Breast epithelium (tissue), 3 donors: Measurements from ENCODE around the gene KLC1.

ENCODE experiments used
- CTCF ChIP-seq, 3 donors: fragments of 450-650 bp; IDR thresholded peaks; one replicate each; pipeline ENCODE4 v1.5.1; 2016 to 2017; ENCODE audit warnings: antibody characterized with exemption in 3 of 3, mild to moderate bottlenecking in 3 of 3, moderate library complexity in 3 of 3
- POLR2A ChIP-seq: fragments of 450-650 bp; IDR thresholded peaks from one replicate; pipeline ENCODE4 v1.6.1; 2016; ENCODE audit warnings: antibody characterized with exemption, mild to moderate bottlenecking, moderate library complexity
- POLR2AphosphoS5 ChIP-seq, 3 donors: sonication (generic); formaldehyde crosslinking; IDR thresholded peaks; one replicate each; pipeline ENCODE4 v1.6.1; 2017; ENCODE audit warnings: antibody characterized with exemption in 3 of 3

- TF ChIP-seq CTCF (IDR thresholded peaks at IDR 0.05) (no peak), POLR2A (no peak), POLR2AphosphoS5 (IDR thresholded peaks at IDR 0.05) (no peak)
These were observed 83.7 kb downstream of the KLC1 start for GRCh38 chr14:103712633-103713247.
